NCI-H2081 treated with DMSO at 0.1 percent for 48 hours (cell line): Measurements from ENCODE around the gene SPDYC.

ENCODE experiments used
- DNase-seq: peaks from one replicate; lab custom pipeline; 2025; lab: John Stamatoyannopoulos, UW

SPDYC gene, protein sequence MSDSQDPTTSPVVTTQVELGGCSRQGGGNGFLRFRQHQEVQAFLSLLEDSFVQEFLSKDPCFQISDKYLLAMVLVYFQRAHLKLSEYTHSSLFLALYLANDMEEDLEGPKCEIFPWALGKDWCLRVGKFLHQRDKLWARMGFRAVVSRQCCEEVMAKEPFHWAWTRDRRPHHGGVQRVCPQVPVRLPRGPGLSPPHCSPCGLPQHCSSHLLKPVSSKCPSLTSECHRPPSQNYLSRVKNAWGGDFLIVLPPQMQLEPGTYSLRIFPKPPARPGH

DNA sequence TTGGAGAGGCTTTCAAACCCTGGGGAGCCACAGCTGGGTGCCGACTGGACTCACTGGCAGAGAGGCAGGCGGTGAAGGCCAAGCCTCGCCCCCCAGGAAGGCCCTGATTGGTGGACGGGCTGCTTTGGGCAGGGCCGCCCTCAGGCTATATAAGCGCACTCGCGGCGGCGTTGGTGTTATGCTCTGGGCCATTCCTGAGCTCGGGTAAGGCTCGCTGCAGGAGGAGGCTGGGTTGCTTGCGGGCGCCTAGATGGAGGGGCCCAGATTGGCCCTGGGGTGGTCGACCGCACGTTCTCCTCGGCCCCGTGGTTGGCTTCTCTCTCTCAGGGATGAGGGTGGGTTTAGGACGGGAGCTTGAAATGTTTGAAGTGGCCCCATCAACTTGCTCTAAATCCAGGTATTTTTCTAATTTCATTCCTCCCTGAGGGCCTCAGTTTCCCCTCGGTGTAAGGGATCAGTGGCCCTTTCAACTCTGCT is at the start of gene SPDYC:
SPDYC (plus strand) TSS at position 176 of the 477 bp plus-strand sequence. CDS start 1,125 bp downstream, outside the sequence.
- DNase-seq, result no peak

DNA sequence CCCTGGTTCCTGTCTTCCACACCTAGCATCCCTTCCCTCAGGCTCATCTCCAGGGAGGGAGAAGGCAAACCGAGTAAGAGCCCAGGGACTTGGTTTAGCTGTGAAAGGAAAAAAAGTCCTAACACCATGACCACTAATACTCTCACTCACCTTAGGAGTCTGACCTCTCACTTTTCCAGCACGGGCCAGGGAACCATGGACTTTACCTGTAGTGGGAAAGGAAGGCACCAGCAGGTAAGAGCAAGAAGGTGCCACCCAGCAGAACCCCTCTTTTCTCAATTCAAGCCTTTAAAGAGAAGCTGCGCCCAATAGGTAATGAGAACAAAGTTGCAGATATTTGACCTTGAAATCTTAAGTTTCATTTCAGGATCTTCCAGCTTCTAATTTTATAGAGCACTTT is 49.2 kb upstream of the SPDYC start:
- no peak for DNase-seq

DNA sequence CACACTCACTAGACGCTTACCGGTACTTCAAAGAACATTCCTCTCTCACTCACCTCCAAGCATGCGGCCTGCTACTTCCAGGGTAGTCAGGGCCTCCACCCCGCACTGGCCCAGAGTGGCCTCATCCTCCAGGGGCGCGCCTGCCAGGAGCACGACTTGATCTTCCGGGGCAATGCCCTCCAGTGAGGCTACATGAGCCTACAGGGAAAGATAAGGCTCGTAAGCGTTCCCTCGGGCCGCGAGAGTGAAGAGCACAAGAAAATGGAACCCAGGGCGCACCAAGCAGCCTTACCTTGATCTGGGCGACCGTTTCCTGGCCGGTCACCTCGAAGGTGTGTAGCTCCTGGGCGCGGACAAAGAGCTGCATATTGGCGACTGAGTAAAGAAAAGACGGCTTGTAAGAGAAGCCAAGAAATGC is 48.6 kb upstream of the SPDYC start:
- no peak for DNase-seq

DNA sequence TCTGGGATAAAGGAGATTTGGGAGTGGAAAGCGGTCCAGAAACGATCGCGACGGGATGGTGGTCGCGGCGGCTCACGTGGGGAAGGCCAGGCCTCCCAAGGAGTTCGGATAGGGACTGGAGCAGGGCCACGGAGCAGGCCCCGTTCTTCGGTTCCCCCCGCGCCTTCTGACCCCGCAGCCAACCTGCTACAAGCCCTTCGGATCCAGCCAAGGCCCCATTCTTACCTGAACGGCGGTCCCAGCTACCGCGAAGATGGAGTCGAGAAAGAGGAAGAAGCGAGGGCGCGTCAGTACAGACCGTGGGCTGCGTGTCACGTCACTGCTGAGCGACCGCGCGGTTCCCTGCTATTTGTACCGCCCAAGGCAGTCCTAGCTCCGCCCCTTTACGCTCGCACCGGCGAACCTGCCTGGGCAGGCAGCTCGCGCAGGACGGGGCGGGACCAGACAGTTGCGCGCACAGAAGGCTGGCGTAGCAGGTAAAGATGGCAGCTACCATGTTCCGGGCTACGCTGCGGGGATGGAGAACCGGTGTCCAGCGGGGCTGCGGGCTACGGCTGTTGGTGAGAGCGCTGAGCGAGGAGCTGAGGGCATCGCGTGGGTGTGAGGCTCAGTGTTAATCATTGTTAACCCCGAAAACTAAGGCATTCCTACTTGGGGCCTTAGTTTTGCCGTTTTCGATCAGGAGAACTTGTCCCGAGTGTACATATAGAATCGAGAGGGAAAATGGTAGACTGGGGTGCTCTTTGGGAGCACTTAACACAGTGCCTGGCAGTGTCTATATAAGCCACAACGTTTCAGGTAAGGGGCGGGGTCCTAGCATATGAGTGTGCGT is 48.0 kb upstream of the SPDYC start, which contains the start of the genes FAU and MRPL49:
FAU (minus strand) TSS at position 270 of the 832 bp plus-strand sequence. CDS start 321 bp downstream, outside the sequence.
MRPL49 (plus strand) TSS at position 457 of the 832 bp plus-strand sequence; CDS start at position 483, 26 bp downstream.
- DNase-seq, result peak; percentile 86

DNA sequence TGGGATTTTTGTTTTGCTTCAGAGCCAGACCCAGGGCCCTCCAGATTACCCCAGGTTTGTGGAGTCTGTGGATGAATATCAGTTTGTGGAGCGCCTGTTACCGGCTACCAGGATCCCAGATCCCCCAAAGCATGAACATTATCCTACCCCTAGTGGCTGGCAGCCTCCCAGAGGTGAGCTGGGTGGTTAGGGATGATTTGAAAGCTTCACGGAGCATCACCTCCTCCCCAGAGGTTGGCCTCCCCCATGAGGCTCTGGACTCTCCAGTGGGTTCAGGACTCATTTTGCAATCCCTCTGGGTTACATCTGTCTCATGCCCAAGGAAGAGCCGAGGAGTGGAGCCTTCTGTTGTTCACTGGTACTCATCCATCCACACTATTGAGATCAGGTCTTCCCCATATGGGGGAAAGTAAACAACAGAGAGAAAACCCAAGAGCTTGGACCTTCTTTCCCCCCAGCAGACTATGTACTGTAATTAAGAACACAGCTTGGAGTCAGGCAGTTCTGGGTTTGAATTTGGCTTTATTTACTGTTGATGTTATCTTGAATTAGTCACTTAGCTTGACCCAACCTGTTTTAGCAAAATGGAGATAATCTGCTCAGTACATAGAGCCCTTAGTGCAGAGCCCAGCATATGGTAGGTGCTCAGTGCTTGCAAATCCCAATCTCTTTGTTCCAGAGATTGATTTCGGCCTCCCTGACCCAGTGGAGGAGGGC is 45.4 kb upstream of the SPDYC start:
- no peak for DNase-seq

DNA sequence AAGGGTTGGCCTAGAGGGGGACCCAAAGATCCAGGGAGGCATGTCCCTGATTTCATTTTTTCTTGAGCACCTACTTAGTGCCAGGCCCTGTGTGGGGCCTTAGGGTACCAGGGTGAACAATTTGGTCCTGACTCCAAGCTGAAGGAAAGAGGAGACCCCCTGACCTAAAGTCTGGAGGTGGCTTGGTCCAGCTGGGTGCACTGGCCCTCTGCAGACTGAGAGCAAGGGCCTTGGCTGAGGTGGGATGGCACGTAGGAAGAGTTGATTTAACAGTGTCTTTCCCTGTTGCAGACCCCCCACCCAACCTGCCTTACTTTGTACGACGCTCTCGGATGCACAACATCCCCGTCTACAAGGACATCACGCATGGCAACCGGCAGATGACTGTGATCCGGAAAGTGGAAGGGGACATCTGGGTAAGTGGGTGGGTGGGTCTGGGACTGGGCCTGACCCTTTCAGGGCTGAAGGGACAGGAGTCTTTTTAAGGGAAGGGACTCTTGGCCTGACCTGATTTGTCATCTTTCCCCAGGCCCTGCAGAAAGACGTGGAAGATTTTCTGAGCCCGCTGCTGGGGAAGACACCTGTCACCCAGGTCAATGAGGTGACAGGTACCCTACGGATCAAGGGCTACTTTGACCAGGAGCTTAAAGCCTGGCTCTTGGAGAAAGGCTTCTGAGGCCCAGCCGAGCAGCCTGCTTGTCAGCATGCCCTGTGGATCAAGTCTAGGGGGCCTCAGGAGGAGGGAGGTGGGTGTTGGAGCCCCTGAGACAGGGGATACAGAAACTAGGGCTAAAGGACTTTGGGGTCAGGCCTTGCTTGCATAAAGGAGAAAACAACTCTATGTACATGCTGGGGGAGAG is 44.6 kb upstream of the SPDYC start:
- DNase-seq, result no peak

DNA sequence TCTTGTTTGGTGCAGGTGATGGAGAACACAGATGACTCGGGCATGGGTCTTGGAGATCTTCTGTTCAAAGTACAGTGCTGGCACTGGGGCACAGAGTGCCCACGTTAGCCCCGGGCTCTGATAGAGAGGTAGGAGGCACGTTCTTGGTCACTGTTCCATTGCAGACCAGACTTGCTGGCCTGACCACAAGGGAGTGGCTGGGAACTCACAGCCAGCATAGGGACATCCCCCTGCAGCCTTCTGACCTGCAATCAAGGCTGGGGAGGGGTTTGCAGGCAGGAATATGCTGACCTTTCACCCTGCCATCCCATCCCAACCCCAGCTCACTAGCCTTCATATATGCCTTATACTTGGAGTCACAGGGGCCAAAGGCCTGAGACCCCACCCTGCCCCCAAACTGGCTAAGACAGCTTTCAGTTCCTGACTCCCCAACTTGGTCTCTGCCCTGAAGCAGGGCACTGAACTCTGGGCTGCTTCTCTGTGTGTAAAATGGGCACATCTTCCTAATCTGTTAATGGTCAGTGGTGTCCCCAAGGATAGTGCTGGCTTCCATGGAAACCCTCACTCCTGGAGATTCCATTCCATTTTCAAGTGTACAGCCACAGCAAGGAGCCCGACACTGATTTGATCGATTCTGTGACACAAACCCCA is 43.3 kb upstream of the SPDYC start:
- no peak for DNase-seq

DNA sequence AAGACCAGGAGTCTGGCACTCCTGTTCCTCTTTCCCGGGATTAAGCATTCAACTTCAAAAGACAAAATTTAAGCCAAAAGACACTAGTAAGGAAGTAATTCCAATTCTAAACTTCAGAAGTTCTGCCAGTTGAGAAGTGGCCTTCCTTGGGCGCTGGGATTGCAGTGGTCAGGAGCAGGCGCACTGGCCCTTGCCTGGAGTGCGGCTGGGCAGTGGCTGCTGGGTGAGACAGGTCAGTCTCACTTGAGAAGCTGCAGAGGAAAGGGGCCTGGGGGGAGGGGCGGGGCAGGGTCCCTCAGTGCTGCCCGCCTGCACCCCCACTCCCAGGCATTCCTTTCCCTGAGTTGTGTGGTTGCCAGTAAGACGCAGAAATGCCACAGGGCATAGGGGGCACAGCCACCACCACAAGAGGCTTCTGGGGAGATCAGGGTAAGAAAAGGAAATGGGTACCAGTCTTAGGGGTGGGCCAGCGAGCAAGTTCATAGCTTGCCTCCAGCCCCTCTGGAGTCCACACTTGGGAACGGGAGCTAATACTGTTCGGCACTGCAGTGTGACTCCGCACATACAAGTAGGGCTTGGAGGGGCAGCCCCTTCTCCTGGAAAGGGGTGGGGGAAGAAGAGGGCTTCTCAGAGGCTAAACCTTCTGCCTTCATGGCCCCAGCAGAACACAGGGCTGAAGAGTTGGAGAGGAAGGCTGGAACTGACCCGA is 42.4 kb upstream of the SPDYC start:
- DNase-seq, result no peak

DNA sequence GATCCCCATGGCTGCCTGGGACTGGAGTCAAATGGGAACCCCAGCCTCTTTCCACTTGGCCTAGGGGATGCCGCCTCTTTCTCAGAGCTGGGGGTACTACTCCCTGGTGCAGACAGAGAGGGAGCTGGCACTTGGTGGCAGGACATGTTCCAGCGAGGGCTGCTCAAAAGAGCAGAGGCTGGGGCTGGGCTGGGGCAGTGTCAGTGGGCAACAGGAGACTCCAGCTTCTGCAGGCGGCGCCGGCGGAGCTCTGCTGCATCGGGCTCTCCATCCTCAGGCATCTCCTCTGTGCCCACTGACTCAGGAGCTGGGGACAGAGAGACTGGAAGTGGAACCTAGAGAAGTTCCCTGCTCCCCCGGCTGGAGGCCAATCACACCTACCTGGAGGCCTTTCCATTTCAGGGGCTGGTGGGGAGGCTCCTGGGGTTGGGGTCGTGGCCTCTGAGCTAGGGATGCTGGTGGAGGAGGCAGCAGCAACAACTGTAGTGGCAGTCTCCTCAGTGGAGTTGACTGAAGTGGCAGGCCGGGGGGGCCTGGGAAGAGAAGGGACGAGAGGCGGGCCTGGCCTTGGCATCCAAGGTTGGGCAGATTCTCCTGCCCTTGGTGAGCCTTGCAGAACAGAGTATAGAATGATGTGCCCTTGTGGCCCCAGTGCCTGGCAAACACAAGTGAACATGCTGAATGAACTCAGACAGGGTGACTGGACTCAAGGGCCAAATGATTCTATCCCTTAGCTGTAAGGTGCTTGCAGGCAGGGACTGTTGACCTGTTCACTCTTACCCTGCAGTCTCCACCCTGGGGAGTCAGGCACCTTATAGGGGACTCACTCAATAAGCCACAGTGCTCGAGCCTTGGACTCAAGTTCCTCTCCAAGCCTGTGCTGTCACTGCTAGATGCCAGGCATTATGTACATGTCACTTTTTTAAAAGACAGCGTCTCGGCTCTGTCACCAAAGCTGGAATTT is 41.6 kb upstream of the SPDYC start:
- no peak for DNase-seq

DNA sequence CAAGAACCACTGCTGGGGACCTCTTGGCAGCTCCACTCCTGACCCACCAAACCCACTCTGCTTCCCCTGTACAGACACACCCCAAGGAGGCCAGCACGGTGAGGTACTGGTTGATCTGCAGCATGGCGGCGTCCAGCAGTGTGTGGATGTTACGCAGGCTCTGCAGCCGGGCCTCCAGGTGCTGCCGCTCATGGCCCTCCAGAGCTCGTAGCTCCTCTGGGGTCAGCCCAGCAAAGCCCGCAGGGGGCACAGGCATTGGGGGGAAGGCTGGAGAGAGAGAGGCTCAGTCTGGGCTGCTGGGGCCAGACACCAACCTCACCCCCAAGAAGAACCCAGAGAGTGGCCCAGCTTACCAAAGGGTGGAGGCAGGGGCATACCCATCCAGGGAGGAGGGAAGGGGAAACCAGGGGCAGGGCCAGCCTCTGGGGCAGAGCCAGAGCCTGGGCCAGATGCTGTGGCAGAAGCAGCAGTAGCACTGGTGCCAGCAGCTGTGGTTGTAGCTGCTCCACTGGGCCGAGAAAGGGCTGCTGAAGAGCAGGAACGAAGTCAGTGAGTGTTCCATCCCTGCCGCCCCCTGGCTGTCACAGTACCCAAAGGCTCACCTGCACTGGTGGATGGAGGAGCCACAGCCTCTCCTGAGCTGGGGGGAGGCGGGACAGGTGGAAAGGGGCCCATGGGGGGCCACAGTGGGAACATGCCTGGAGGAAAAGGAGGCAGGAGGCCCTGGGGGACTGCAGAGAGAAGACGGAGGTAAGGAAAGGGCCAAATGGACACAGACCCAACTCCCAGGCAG is 40.2 kb upstream of the SPDYC start:
- no peak for DNase-seq

DNA sequence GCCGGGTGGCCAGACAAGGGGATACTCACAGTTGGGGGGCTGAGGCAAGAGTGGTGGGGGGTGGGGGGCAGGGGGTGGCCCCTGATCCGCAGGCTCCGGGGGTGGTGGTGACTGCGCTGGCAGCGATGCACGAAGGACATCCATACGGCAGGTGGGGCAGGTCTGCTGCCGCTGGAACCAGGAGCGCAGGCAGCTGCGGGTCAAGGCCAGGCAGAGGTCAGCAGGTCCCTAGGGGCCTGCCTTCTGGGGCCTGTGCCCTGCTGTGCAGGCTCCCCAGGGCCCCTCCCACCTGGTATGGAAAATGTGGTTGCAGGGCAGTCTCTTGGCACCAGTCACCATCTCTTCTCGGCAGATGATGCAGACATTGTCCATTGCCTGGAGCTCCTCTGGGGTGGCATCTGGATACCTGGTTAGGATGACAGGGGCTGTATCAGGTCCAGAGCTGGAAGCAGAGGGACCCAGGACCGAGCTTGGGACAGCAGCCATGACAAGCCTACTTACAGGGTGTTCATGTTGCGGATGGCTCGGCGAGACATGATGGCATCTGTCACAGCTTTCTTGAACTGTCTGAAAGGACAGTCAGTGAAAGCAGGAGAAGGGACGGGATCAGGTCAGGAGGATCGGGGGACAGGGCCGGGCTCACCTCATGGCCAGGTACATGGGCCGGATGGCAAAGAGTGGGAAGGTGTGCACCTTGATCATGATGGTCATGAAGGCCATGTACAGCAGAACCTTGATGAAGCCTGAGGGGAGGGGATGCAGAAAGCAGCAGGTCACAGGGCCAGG is 39.2 kb upstream of the SPDYC start:
- no peak for DNase-seq

DNA sequence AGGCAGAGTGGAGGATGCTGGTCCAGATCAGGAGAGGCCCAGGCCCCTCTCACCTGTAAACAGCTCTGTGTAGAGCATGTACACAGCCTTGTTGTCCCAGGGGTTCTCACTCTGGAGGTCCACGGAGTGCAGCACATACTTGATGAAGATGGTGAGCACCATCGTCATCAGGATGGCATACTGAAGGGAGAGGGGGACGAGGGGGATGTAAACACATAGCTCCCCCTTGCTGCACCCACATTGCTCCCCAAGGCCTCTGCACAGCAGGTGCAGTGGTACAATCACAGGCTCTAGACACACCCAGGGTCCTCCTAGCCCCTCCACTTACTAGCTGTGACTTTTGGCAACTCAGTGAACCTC is 38.6 kb upstream of the SPDYC start:
- DNase-seq, result no peak

DNA sequence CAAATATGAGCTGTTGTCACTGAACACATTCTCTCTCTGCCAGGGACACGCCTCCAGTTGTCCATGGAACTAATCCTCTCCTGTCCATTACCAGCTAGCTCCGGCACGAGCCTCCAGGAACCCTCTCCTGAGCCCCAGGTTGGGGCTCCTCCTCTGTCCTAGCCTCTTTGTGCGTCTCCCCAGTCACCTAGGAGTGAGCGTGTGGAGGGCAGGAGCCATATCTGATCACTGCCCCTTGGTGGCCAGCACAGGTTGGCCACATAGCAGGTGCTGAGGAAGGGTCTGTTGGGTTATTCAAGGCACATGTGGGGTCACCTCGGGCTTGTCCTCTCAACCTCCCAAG is 38.2 kb upstream of the SPDYC start:
- DNase-seq, result no peak

DNA sequence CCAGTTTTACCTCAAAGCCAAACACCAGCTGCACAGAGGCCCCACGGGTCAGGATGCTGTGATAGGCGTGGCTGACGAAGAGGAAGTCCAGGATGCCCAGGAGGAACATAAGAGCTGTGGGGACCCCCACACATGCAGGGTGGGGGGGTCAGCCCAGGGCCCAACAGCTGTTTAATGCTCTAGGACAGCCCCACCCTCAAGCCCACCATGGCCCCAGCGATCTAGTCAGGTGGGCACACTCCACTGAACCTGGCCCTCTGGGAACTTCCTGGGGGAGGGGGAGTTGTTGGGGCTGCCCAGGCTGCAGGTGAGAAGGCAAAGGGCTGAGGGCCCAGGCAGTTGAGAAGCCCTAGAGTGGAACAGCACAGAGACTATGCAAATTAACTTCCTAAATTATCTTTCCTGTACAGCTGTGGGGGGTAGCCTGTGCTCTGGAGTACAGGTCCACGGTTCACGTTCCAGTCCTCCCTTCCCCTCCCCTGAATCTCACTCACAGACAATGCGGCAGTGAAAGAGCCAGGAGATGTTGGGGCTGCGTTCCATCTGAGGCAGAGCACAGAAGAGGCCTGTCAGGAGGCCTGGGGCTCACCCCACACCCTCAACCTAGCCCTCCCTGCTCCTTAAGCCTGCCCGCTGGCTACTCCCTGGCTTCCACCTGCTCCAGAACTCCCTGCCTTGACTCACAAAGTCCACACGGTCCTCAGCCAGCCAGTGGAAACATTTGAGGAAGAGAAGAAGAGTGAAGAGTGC is 37.6 kb upstream of the SPDYC start:
- no peak for DNase-seq

DNA sequence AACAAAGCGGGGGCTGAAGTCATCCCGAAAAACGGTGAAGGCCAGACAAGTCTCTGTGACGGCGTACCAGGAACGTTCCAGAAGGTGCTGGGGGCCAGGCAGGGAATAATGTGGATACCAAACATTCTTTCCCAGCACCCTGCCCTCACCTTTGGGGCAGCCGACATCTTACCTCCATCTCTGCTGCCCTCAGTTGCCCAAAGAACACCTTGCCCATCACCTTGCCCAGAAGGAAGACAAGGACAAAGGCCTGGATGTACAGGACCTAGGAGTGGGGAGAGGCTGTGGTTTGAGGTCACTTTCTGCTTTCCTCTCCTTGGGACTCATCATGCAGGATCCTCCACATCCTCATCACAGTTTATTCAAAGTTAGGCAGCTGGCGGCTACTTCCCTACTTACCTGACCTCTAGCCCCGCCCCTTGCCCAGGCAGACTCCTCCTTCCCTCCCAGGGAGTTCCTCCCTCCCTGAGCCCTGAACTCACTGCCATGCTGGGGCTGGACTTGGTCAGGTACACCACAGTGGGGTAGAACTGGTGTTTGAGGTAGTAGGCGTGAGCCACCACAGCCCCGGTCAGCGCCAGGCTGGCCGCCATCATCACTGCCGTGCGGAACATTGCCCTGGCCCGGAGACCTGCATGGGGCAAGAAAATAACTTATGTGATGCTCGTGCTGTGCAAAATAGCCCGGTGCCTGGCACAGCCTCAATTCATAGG is 36.9 kb upstream of the SPDYC start:
- DNase-seq, result no peak

DNA sequence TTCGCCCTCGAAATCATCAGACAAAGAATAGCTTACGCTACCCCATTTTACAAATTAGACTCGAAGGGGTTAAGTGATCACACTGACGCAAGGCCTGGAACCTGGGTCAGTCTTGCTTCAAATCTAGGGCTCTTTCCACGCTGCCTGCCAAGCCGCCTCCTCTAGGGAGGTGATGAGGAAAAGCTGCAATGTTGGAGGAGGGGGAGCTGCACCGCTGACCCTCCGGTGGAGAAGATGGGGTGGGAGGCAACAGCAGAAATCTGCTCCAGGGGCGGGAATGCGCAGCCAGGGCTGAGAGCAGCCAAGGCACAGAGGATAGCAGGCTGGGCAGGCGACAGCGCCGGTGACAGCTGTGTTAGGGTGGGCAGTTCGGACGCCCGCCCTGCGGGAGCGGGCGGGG is 36.3 kb upstream of the SPDYC start:
- DNase-seq, result no peak
